MM.1S (cell line): ENCODE results near the gene RBKS.

Experiments used
- DNase-seq: peaks from one replicate; pipeline ENCODE4 v3.0.0-alpha.2; 2015
- H2AFZ ChIP-seq: fragments of 300-600 bp; sonication (generic); 2 replicates; pipeline ENCODE4 v1.6.0; 2016; ENCODE audit warnings: antibody characterized with exemption, low read length
- H3F3A ChIP-seq: fragments of 300-600 bp; sonication (generic); 2 replicates; pipeline ENCODE4 v1.6.1; 2016; ENCODE audit warnings: mild to moderate bottlenecking, antibody characterized with exemption, low read length, moderate library complexity, mixed read lengths; ENCODE audit not compliant: insufficient read depth
- H3K27ac ChIP-seq: fragments of 300-600 bp; sonication (generic); 2 replicates; pipeline ENCODE4 v1.5.1; 2016; ENCODE audit warnings: mild to moderate bottlenecking, low read length
- H3K27me3 ChIP-seq: fragments of 300-600 bp; sonication (generic); replicated peaks from 2 replicates; pipeline ENCODE4 v1.6.0; 2016; ENCODE audit warnings: low read length; ENCODE audit not compliant: insufficient read depth
- H3K36me3 ChIP-seq: fragments of 300-600 bp; sonication (generic); replicated peaks from 2 replicates; pipeline ENCODE4 v1.6.1; 2016; ENCODE audit warnings: mild to moderate bottlenecking, low read length, mixed read lengths; ENCODE audit not compliant: insufficient read depth
- H3K4me1 ChIP-seq: fragments of 300-600 bp; sonication (generic); 2 replicates; pipeline ENCODE4 v1.6.1; 2016; ENCODE audit warnings: low read length, mixed read lengths
- H3K4me2 ChIP-seq: fragments of 300-600 bp; sonication (generic); 2 replicates; pipeline ENCODE4 v1.6.0; 2016; ENCODE audit warnings: low read depth, low read length
- H3K4me3 ChIP-seq: fragments of 300-600 bp; sonication (generic); 2 replicates; pipeline ENCODE4 v1.5.1; 2016; ENCODE audit warnings: low read length, mixed read lengths
- H3K79me2 ChIP-seq: fragments of 300-600 bp; sonication (generic); 2 replicates; pipeline ENCODE4 v1.6.1; 2016; ENCODE audit warnings: mixed run types, low read length, mixed read lengths
- H3K9ac ChIP-seq: fragments of 300-600 bp; sonication (generic); 2 replicates; pipeline ENCODE4 v1.6.1; 2016; ENCODE audit warnings: low read length, mixed read lengths
- H3K9me2 ChIP-seq: fragments of 300-600 bp; sonication (generic); replicated peaks from 2 replicates; pipeline ENCODE4 v1.6.1; 2016; ENCODE audit warnings: mild to moderate bottlenecking, low read length, mixed read lengths; ENCODE audit not compliant: insufficient read depth
- H3K9me3 ChIP-seq: fragments of 300-600 bp; sonication (generic); replicated peaks from 2 replicates; pipeline ENCODE4 v1.6.1; 2016; ENCODE audit warnings: mild to moderate bottlenecking, low read length, mixed read lengths; ENCODE audit not compliant: insufficient read depth
- H4K20me1 ChIP-seq: fragments of 300-600 bp; sonication (generic); 2 replicates; pipeline ENCODE4 v1.6.1; 2016; ENCODE audit warnings: mild to moderate bottlenecking, low read length, moderate library complexity, mixed read lengths; ENCODE audit not compliant: insufficient read depth
- CTCF ChIP-seq: fragments of 300-600 bp; sonication (generic); IDR thresholded peaks from 2 replicates; pipeline ENCODE4 v1.5.1; 2016; ENCODE audit warnings: antibody characterized with exemption, low read length, mixed read lengths
- EZH2 ChIP-seq: fragments of 300-600 bp; sonication (generic); optimal IDR thresholded peaks from 2 replicates; pipeline ENCODE3; 2017; ENCODE audit warnings: low read depth, mild to moderate bottlenecking, antibody characterized with exemption, low read length, mixed read lengths
- EZH2phosphoT487 ChIP-seq: fragments of 300-600 bp; sonication (generic); IDR thresholded peaks from 2 replicates; pipeline ENCODE4 v1.6.1; 2018; ENCODE audit warnings: antibody characterized with exemption, low read length

The RBKS gene

DNA sequence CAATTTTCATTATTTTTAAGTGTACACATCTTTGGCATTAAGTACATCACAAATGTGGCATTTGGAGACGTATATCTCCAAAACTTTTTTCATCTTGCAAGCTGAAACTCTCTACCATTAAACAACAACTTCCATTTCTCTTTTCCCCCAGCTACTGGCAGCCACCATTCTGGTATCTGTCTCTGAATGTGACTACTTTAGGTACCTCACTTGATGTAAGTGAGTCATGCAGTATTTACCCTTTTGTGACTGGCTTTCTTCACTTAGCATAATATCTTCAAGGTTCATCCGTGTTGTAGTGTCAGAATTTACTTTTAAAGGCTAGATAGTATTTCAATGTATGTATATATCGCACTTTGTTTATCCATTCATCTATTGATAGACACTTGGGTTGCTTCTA is 17.4 kb upstream of the RBKS start:
- DNase-seq = no peak
- no peak overlapping the region for H3K27ac ChIP-seq
- no peaks in the 10 kb centered on the region for H4K20me1 ChIP-seq
- H3K36me3 ChIP-seq = no peaks in the 10 kb centered on the region
- no peaks in the 10 kb centered on the region for H3K79me2 ChIP-seq
- H2AFZ ChIP-seq = no peak overlapping the region
- H3K4me1 ChIP-seq = no peaks in the 10 kb centered on the region
- H3F3A ChIP-seq = no peaks in the 10 kb centered on the region
- H3K9me3 ChIP-seq = no peaks in the 10 kb centered on the region
- H3K27me3 ChIP-seq = no peaks in the 10 kb centered on the region
- H3K4me3 ChIP-seq = no peak overlapping the region
- no peaks in the 10 kb centered on the region for H3K9me2 ChIP-seq
- no peak for TF ChIP-seq EZH2
- TF ChIP-seq CTCF = no peak
- TF ChIP-seq EZH2phosphoT487 = no peak
- no peak overlapping the region for H3K4me2 ChIP-seq
- no peak overlapping the region for H3K9ac ChIP-seq

DNA sequence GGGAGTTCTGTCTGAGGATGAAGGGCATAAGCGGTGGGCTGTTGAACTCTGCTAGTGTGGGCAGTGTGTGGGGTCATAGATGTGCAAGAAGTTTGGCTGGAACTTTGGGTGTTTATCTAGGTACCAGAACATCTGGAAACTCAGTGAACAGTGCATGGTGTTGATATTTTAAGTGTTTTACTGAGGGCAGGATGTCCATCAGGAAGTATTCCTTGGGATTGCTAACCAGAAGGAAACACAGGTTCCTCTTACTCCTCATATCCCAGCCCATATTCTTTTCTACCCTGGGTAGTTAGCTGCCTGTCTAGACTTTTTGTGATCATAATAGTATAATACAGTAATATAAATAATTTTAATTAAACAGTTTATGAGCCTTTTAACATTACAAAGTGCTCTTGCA is 15.9 kb upstream of the RBKS start:
- no peaks in the 10 kb centered on the region for H3K9me2 ChIP-seq
- H3K27me3 ChIP-seq = no peaks in the 10 kb centered on the region
- no peak for DNase-seq
- H3F3A ChIP-seq = no peaks in the 10 kb centered on the region
- no peaks in the 10 kb centered on the region for H3K79me2 ChIP-seq
- H4K20me1 ChIP-seq = no peaks in the 10 kb centered on the region
- H3K36me3 ChIP-seq = no peaks in the 10 kb centered on the region
- H3K4me3 ChIP-seq = no peak overlapping the region
- no peak overlapping the region for H3K9ac ChIP-seq
- no peak overlapping the region for H2AFZ ChIP-seq
- TF ChIP-seq CTCF = no peak
- TF ChIP-seq EZH2 = no peak
- TF ChIP-seq EZH2phosphoT487 = no peak
- no peaks in the 10 kb centered on the region for H3K9me3 ChIP-seq
- H3K27ac ChIP-seq = no peak overlapping the region
- H3K4me2 ChIP-seq = no peak overlapping the region
- H3K4me1 ChIP-seq = no peaks in the 10 kb centered on the region

DNA sequence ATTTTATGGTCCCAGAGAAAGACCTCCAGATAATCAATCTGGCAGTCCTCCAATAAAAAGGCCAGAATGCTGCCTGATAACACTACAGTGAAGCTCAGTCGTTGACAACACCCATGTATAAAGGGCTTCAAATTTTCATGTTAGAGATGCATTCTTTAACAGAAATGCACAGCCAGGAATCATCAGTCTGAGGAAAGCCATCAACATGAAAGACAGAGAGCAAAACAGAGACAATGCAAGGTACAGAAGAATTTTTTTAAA is 14.1 kb upstream of the RBKS start:
- Histone ChIP-seq H3K4me1 (no peaks in the 10 kb centered on the region), H3K36me3 (no peaks in the 10 kb centered on the region)

More for the DNA sequence above, 14.1 kb upstream of the RBKS start:
- Histone ChIP-seq H3K79me2 (no peaks in the 10 kb centered on the region), H3K27me3 (no peaks in the 10 kb centered on the region), H3K27ac (no peak overlapping the region), H3K9me3 (no peaks in the 10 kb centered on the region), H3K4me3 (no peak overlapping the region), H3K9me2 (no peaks in the 10 kb centered on the region), H3F3A (no peaks in the 10 kb centered on the region), H4K20me1 (no peaks in the 10 kb centered on the region), H3K4me2 (no peak overlapping the region), H3K9ac (no peak overlapping the region), H2AFZ (no peak overlapping the region)
- no peak for DNase-seq
- no peak for TF ChIP-seq EZH2
- TF ChIP-seq CTCF = no peak
- no peak for TF ChIP-seq EZH2phosphoT487
